ENCODE measurements around the gene DOK5. TPM values are rescaled to one million over a fixed set of nuclear protein-coding genes. Genes with fewer than 3 reads are reported as not detected.
A peak's percentile ranks its signal among the peaks of the same experiment; 100 is the strongest.

The DOK5 gene
- total and polyA plus RNA-seq, 9 of the 15 experiments (the other 6 are each of a cell fraction or from before 2014, with no cell fraction given): not detected

- Histone ChIP-seq H3K9ac (ENCODE audit: insufficient read depth in 1 of 2, low read depth in 2 of 2, low read length in 2 of 2) (no peak overlapping the region), H3K27ac (ENCODE audit: extremely low read depth, low read depth, low read length) (no peak overlapping the region), H3K27me3 (ENCODE audit: control insufficient read depth in 2 of 2, insufficient read depth in 2 of 2, low read length in 2 of 2) (no peaks in the 10 kb centered on the region), H3K9me3 (replicated peaks; ENCODE audit: control insufficient read depth, insufficient read depth, low read depth, low read length) (no peaks in the 10 kb centered on the region), H3K4me3 (no peak overlapping the region), H2AFZ (ENCODE audit: low read depth, low read length) (no peak overlapping the region), H3K4me2 (ENCODE audit: insufficient read depth, low read length) (no peak overlapping the region), H3K79me2 (ENCODE audit: control insufficient read depth, insufficient read depth, low read length) (no peaks in the 10 kb centered on the region), H4K20me1 (replicated peaks; ENCODE audit: control insufficient read depth, insufficient read depth, low read length) (no peaks in the 10 kb centered on the region), H3K36me3 (ENCODE audit: control insufficient read depth, insufficient read depth, low read length) (no peaks in the 10 kb centered on the region), H3K9me1 (ENCODE audit: control insufficient read depth, insufficient read depth, low read length) (no peaks in the 10 kb centered on the region), H3K4me1 (replicated peaks in 1 of 2; ENCODE audit: control insufficient read depth in 2 of 2, insufficient read depth in 2 of 2, low read length in 2 of 2) (no peaks in the 10 kb centered on the region)
- no peak for FAIRE-seq
- ChIA-PET POLR2A (no interaction called here), CTCF (ENCODE audit: low intra/inter-chr PET ratio) (no interaction called here)
- no TSS peak for BruUV-seq (replicated peaks)
- intact Hi-C loops (cut with micrococcal nuclease): no loop called here
- in situ Hi-C loops (cut with MboI): no loop called here
- no peak for TF ChIP-seq ZNF551 (CRISPR knock-in tag; IDR thresholded peaks at IDR 0.05)
- no peak for TF ChIP-seq CBFA2T2 (conservative IDR thresholded peaks at IDR 0.05)
- TF ChIP-seq ZBTB11 (CRISPR knock-in tag; IDR thresholded peaks at IDR 0.05): peak in 1 of 3 experiments; percentile 74; a peak in 2 of 6 replicates
- 0% methylated on average over 5 of the region's 5 CpGs for WGBS (ENCODE audit: insufficient coverage, low coverage, missing lambda C conversion rate)
- no peak for DNase-seq (ENCODE audit: extremely low read depth in 1 of 4, low spot score in 3 of 4)
- no peak for ATAC-seq
These were observed 123.0 kb downstream of the DOK5 start for GRCh38 chr20:54598352-54598751.

Measured in K562 (cell line).